GM12892 (cell line): Measurements from ENCODE around the gene HYDIN.
"Not testable (repeated sequence)": the region's sequence is repeated elsewhere in the genome, so short reads cannot be mapped to it uniquely, and the experiment has no call there.

Experiments
- POLR2A ChIP-seq: IDR thresholded peaks from 2 replicates; pipeline ENCODE4 v1.6.1; 2011; ENCODE audit warnings: low read depth, low read length, control low read depth
- TAF1 ChIP-seq: IDR thresholded peaks from 2 replicates; pipeline ENCODE4 v1.6.1; 2011; ENCODE audit warnings: low read depth, mild to moderate bottlenecking, control low read depth, low read length, borderline replicate concordance

DNA sequence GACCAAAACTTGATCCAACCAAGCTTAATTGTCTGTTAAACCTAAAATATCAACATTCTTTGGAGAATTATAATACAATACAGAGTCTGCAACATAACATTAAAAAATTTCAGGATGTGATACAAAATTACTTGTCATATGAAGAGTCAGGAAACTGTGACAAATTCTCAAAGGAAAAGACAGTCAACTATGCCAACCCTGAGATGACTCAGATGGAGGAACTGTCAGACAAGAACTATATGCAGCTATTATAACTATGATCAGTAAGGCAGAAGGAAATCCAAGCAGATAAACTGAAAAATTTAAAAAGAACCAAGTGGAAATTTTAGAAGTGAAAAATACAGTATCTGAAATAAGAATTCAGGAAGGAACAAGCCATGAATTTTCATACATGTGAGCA lies 299.8 kb downstream of the HYDIN start:
- not testable (repeated sequence) for TF ChIP-seq TAF1, POLR2A
